GM23338 (cell line): ENCODE measurements around the gene TMBIM1. TPM values are rescaled to one million over a fixed set of nuclear protein-coding genes. Genes with fewer than 3 reads are reported as not detected.

Experiments used
- CREB1 ChIP-seq: fragments of 250-450 bp; sonication (Bioruptor Pico); IDR thresholded peaks from 2 replicates; pipeline ENCODE4 v1.5.0; 2020; ENCODE audit warnings: low read depth, mild to moderate bottlenecking, moderate library complexity
- EZH2 ChIP-seq: fragments of 200-600 bp; sonication (generic); IDR thresholded peaks from one replicate; pipeline ENCODE4 v1.8.0; 2017; ENCODE audit warnings: antibody characterized with exemption, mild to moderate bottlenecking, low read depth; ENCODE audit not compliant: unreplicated experiment
- EZH2phosphoT487 ChIP-seq: fragments of 200-600 bp; sonication (generic); IDR thresholded peaks from one replicate; pipeline ENCODE4 v1.8.1; 2018; ENCODE audit warnings: antibody characterized with exemption; ENCODE audit not compliant: unreplicated experiment
- JUNB ChIP-seq: IDR thresholded peaks from one replicate; pipeline ENCODE4 v1.6.1; 2016; ENCODE audit warnings: antibody characterized with exemption; ENCODE audit not compliant: unreplicated experiment
- NANOG ChIP-seq: IDR thresholded peaks from 2 replicates; pipeline ENCODE4 v1.6.1; 2016; ENCODE audit warnings: antibody characterized with exemption, borderline replicate concordance
- STAT1 ChIP-seq: IDR thresholded peaks from one replicate; pipeline ENCODE4 v1.6.1; 2016; ENCODE audit warnings: antibody characterized with exemption; ENCODE audit not compliant: unreplicated experiment
- ZNF114 ChIP-seq: fragments of 250-450 bp; sonication (Bioruptor Pico); IDR thresholded peaks from 2 replicates; pipeline ENCODE4 v1.5.0; 2020; ENCODE audit warnings: mild to moderate bottlenecking, moderate library complexity
- ZNF331 ChIP-seq: fragments of 250-450 bp; sonication (Bioruptor Pico); IDR thresholded peaks from 2 replicates; pipeline ENCODE4 v1.5.0; 2020; ENCODE audit warnings: low read depth, mild to moderate bottlenecking, moderate library complexity
- polyA plus RNA-seq: library from polyadenylated mRNA; unstranded; fragments of >200 nt; fragmentation: Nextera tagmentation; extraction: Ambion mirVana; gene quantifications from 2 replicates; pipeline ENCODE4 v1.2.1, GENCODE V29; 2016
- total RNA-seq: library from RNA; depleted of rRNA; stranded (reverse); fragments of >200 nt; shearing (Covaris generic); gene quantifications from 2 replicates; pipeline ENCODE4 v1.2.3, GENCODE V29; 2014
- TF ChIP-seq, protein P1 (sequence below): fragments of 250-450 bp; sonication (Bioruptor Pico); IDR thresholded peaks from 2 replicates; pipeline ENCODE4 v1.5.0; 2020; ENCODE audit warnings: mild to moderate bottlenecking, moderate library complexity
- TF ChIP-seq, protein P2 (sequence below): IDR thresholded peaks from one replicate; pipeline ENCODE4 v1.6.1; 2018; ENCODE audit warnings: antibody characterized with exemption; ENCODE audit not compliant: unreplicated experiment
- TF ChIP-seq, protein P3 (sequence below): IDR thresholded peaks from 2 replicates; pipeline ENCODE4 v1.6.1; 2016; ENCODE audit warnings: antibody characterized with exemption

TMBIM1 gene
- total and polyA plus RNA-seq, 2 experiments from 2014 or later: 12.0 to 20.8 TPM

DNA sequence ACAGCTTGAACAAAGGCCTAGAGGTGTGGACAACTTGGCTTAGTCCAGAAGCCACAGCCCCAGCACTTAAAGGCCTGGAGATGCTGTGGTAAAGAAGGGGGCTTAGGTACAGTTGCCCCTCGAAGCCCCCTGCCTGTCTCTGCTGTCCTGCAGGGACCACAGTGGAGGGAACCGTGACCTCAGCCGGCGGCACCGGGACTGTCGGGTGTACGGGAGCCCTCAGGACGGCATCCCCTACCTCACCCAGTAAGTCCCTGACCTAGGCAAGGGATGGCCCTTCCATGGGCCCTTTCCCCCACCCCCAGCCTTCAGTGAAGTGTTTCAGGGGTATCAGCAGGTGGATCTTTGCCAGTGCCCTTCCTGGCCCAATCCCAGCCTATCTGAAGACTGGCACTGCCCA is 49.1 kb upstream of the TMBIM1 start (continued):
- TF ChIP-seq, protein P1, sequence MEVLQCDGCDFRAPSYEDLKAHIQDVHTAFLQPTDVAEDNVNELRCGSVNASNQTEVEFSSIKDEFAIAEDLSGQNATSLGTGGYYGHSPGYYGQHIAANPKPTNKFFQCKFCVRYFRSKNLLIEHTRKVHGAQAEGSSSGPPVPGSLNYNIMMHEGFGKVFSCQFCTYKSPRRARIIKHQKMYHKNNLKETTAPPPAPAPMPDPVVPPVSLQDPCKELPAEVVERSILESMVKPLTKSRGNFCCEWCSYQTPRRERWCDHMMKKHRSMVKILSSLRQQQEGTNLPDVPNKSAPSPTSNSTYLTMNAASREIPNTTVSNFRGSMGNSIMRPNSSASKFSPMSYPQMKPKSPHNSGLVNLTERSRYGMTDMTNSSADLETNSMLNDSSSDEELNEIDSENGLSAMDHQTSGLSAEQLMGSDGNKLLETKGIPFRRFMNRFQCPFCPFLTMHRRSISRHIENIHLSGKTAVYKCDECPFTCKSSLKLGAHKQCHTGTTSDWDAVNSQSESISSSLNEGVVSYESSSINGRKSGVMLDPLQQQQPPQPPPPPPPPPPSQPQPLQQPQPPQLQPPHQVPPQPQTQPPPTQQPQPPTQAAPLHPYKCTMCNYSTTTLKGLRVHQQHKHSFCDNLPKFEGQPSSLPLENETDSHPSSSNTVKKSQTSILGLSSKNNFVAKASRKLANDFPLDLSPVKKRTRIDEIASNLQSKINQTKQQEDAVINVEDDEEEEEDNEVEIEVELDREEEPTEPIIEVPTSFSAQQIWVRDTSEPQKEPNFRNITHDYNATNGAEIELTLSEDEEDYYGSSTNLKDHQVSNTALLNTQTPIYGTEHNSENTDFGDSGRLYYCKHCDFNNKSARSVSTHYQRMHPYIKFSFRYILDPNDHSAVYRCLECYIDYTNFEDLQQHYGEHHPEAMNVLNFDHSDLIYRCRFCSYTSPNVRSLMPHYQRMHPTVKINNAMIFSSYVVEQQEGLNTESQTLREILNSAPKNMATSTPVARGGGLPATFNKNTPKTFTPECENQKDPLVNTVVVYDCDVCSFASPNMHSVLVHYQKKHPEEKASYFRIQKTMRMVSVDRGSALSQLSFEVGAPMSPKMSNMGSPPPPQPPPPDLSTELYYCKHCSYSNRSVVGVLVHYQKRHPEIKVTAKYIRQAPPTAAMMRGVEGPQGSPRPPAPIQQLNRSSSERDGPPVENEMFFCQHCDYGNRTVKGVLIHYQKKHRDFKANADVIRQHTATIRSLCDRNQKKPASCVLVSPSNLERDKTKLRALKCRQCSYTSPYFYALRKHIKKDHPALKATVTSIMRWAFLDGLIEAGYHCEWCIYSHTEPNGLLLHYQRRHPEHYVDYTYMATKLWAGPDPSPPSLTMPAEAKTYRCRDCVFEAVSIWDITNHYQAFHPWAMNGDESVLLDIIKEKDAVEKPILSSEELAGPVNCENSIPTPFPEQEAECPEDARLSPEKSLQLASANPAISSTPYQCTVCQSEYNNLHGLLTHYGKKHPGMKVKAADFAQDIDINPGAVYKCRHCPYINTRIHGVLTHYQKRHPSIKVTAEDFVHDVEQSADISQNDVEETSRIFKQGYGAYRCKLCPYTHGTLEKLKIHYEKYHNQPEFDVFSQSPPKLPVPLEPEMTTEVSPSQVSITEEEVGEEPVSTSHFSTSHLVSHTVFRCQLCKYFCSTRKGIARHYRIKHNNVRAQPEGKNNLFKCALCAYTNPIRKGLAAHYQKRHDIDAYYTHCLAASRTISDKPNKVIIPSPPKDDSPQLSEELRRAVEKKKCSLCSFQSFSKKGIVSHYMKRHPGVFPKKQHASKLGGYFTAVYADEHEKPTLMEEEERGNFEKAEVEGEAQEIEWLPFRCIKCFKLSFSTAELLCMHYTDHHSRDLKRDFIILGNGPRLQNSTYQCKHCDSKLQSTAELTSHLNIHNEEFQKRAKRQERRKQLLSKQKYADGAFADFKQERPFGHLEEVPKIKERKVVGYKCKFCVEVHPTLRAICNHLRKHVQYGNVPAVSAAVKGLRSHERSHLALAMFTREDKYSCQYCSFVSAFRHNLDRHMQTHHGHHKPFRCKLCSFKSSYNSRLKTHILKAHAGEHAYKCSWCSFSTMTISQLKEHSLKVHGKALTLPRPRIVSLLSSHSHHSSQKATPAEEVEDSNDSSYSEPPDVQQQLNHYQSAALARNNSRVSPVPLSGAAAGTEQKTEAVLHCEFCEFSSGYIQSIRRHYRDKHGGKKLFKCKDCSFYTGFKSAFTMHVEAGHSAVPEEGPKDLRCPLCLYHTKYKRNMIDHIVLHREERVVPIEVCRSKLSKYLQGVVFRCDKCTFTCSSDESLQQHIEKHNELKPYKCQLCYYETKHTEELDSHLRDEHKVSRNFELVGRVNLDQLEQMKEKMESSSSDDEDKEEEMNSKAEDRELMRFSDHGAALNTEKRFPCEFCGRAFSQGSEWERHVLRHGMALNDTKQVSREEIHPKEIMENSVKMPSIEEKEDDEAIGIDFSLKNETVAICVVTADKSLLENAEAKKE (CRISPR knock-in tag): no peak
- no peak for TF ChIP-seq NANOG
- TF ChIP-seq, protein P2, sequence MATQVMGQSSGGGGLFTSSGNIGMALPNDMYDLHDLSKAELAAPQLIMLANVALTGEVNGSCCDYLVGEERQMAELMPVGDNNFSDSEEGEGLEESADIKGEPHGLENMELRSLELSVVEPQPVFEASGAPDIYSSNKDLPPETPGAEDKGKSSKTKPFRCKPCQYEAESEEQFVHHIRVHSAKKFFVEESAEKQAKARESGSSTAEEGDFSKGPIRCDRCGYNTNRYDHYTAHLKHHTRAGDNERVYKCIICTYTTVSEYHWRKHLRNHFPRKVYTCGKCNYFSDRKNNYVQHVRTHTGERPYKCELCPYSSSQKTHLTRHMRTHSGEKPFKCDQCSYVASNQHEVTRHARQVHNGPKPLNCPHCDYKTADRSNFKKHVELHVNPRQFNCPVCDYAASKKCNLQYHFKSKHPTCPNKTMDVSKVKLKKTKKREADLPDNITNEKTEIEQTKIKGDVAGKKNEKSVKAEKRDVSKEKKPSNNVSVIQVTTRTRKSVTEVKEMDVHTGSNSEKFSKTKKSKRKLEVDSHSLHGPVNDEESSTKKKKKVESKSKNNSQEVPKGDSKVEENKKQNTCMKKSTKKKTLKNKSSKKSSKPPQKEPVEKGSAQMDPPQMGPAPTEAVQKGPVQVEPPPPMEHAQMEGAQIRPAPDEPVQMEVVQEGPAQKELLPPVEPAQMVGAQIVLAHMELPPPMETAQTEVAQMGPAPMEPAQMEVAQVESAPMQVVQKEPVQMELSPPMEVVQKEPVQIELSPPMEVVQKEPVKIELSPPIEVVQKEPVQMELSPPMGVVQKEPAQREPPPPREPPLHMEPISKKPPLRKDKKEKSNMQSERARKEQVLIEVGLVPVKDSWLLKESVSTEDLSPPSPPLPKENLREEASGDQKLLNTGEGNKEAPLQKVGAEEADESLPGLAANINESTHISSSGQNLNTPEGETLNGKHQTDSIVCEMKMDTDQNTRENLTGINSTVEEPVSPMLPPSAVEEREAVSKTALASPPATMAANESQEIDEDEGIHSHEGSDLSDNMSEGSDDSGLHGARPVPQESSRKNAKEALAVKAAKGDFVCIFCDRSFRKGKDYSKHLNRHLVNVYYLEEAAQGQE: no peak
- no peak for TF ChIP-seq EZH2phosphoT487
- no peak for TF ChIP-seq ZNF114 (CRISPR knock-in tag)
- TF ChIP-seq STAT1: no peak
- TF ChIP-seq ZNF331 (CRISPR knock-in tag): no peak
- TF ChIP-seq, protein P3, sequence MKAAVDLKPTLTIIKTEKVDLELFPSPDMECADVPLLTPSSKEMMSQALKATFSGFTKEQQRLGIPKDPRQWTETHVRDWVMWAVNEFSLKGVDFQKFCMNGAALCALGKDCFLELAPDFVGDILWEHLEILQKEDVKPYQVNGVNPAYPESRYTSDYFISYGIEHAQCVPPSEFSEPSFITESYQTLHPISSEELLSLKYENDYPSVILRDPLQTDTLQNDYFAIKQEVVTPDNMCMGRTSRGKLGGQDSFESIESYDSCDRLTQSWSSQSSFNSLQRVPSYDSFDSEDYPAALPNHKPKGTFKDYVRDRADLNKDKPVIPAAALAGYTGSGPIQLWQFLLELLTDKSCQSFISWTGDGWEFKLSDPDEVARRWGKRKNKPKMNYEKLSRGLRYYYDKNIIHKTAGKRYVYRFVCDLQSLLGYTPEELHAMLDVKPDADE: no peak
- no peak for TF ChIP-seq CREB1 (CRISPR knock-in tag)
- TF ChIP-seq EZH2: no peak
- no peak for TF ChIP-seq JUNB
